PC-3 (cell line): ENCODE results near the gene HABP4.

ENCODE experiments used
- EZH2 ChIP-seq: fragments of 300-600 bp; sonication (generic); IDR thresholded peaks from one replicate; pipeline ENCODE4 v1.6.1; 2017; ENCODE audit warnings: antibody characterized with exemption, mild to moderate bottlenecking, low read length; ENCODE audit not compliant: unreplicated experiment
- TF ChIP-seq, protein P1 (sequence below): fragments of 300-600 bp; sonication (generic); conservative IDR thresholded peaks from 2 replicates; pipeline ENCODE4 v1.5.1; 2017; ENCODE audit warnings: antibody characterized with exemption, low read depth, mild to moderate bottlenecking, low read length

DNA sequence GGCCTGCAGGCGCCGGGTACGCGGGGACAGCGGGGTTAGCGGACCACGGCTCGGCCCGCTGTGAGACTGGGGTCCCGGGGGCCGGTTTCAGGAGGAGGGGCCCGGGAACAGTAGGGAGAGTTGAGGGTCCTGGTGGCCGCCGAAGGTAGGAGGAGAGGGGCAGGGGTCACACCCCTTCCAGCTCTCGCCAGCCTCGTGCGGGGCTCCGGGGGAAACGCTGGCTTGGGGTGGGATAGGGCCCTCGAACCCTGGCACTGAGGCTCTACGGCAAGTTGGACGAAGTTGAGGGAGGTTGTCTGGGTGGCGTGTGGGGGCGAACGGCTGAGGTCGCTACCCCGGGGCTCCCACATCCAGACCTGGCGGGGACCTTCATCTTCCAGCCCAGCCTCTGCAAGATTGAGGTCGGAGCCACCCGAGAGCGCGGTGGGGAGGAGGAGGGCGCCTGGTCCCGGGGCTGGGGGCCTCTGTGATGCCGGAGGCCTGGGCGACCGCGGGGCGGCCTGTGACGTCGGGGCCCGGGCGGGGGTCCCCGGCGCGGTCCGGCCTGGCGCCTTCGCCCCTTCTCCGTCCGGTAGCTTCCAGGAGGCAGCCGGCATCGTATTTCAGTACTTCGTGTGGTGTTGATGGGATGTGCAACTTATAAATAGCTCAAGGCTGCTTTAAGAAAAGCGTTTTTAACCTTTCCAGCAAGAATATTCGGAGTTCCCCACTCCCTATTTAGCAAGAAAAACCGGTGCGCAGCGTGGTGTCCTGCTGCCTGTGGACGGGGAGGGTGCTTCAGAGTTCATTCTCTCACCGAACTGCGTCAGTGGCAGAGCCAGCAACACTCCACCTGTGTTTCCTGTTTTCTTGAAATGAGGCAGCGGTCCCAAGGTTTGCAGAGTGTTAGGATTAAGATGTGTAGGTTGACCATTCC lies 902 bp downstream of the HABP4 start:
- TF ChIP-seq, protein P1, sequence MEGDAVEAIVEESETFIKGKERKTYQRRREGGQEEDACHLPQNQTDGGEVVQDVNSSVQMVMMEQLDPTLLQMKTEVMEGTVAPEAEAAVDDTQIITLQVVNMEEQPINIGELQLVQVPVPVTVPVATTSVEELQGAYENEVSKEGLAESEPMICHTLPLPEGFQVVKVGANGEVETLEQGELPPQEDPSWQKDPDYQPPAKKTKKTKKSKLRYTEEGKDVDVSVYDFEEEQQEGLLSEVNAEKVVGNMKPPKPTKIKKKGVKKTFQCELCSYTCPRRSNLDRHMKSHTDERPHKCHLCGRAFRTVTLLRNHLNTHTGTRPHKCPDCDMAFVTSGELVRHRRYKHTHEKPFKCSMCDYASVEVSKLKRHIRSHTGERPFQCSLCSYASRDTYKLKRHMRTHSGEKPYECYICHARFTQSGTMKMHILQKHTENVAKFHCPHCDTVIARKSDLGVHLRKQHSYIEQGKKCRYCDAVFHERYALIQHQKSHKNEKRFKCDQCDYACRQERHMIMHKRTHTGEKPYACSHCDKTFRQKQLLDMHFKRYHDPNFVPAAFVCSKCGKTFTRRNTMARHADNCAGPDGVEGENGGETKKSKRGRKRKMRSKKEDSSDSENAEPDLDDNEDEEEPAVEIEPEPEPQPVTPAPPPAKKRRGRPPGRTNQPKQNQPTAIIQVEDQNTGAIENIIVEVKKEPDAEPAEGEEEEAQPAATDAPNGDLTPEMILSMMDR: no peak
- no peak for TF ChIP-seq EZH2
